Stimulated activated CD4-positive, alpha-beta T cell treated with anti-CD3 and anti-CD28 coated beads, TNF-alpha, amount 100 ng/mL, for 24 hours (primary cell): ENCODE data around the gene GRID1.

Experiments
- DNase-seq, 3 experiments: peaks; one replicate each; pipeline ENCODE4 v3.0.0-alpha.2; 2020; ENCODE audit warnings: low read depth in 3 of 3

GRID1 gene

GRCh38 chr10:86267286-86268195 is 99.1 kb downstream of the GRID1 start:
- no peak for DNase-seq

GRCh38 chr10:86266446-86267242 is 100.0 kb downstream of the GRID1 start:
- no peak for DNase-seq

- no peak for DNase-seq
Observed at GRCh38 chr10:86265895-86266259, 100.7 kb downstream of the GRID1 start.

GRCh38 chr10:86265236-86265894 is 101.2 kb downstream of the GRID1 start:
- no peak for DNase-seq

GRCh38 chr10:86264481-86265231 is 101.9 kb downstream of the GRID1 start:
- no peak for DNase-seq

- no peak for DNase-seq
Observed at GRCh38 chr10:86263907-86264306, 102.7 kb downstream of the GRID1 start.

GRCh38 chr10:86263209-86263608 is 103.4 kb downstream of the GRID1 start:
- no peak for DNase-seq

- DNase-seq = no peak
Observed at GRCh38 chr10:86262688-86263181, 103.9 kb downstream of the GRID1 start.

GRCh38 chr10:86261941-86262687 is 104.5 kb downstream of the GRID1 start:
- DNase-seq = no peak

- no peak for DNase-seq
Observed at GRCh38 chr10:86261470-86261869, 105.1 kb downstream of the GRID1 start.

- no peak for DNase-seq
Observed at GRCh38 chr10:86260564-86260963, 106.0 kb downstream of the GRID1 start.

GRCh38 chr10:86259901-86260562 is 106.6 kb downstream of the GRID1 start:
- DNase-seq = no peak

GRCh38 chr10:86258941-86259340 is 107.7 kb downstream of the GRID1 start:
- no peak for DNase-seq

- DNase-seq = no peak
Observed at GRCh38 chr10:86258499-86258898, 108.1 kb downstream of the GRID1 start.

- no peak for DNase-seq
Observed at GRCh38 chr10:86257683-86258082, 108.9 kb downstream of the GRID1 start.

- DNase-seq = no peak
Observed at GRCh38 chr10:86256690-86257315, 109.8 kb downstream of the GRID1 start.

GRCh38 chr10:86255405-86256251 is 111.0 kb downstream of the GRID1 start:
- no peak for DNase-seq

GRCh38 chr10:86254526-86255174 is 111.9 kb downstream of the GRID1 start:
- DNase-seq = no peak
